ENCODE measurements around the gene SUPT7L. TPM values are rescaled to one million over a fixed set of nuclear protein-coding genes. Genes with fewer than 3 reads are reported as not detected.

The SUPT7L gene
- total and polyA plus RNA-seq, 2 of the 13 experiments (the other 11 are each of a cell fraction or from before 2014, with no cell fraction given) = 32.9 to 77.5 TPM

DNA sequence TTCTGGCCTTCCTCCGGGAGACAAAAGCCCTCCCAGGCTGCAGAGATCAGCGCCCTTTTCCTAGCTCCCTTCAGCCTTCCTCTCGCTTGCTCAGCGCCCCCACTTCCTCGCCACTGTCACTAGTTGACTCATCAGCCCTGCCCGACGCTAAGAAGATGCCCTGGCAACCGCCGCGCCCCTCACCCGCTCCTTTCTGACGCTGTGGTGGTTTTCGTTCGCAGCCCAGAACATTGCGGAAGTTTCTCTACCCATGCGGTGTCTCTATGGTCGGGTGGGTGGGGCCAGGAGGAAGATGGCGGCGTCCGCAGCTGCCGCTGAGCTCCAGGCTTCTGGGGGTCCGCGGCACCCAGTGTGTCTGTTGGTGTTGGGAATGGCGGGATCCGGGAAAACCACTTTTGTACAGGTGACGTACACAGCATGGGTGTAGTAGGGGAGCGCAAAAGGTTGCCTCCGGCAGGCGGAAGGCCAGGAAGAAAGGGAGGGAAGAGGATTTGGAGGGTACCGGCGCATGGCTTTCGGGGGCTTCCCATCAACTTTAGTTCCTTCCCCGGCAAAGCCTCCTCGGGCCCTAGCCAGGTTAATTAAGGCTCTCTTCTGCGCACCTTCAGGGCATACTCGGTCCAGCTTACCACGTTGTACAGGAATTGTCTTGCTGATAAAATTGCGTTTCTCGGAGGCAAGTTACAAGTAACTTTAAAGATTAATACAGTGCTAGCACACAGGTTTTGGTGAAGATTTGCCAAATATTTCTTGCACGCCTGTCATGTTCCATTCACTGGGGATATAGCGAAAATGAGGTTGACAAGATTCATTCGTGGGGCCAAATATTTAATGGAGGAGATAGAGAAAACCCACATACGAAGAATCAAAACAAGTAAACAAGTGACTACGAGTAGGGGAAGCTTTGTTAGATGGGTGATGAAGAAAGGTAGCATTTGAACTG, 34.4 kb downstream of the SUPT7L start, which contains the start of the genes CCDC121 and GPN1 (continued):
- TF ChIP-seq, protein P1, sequence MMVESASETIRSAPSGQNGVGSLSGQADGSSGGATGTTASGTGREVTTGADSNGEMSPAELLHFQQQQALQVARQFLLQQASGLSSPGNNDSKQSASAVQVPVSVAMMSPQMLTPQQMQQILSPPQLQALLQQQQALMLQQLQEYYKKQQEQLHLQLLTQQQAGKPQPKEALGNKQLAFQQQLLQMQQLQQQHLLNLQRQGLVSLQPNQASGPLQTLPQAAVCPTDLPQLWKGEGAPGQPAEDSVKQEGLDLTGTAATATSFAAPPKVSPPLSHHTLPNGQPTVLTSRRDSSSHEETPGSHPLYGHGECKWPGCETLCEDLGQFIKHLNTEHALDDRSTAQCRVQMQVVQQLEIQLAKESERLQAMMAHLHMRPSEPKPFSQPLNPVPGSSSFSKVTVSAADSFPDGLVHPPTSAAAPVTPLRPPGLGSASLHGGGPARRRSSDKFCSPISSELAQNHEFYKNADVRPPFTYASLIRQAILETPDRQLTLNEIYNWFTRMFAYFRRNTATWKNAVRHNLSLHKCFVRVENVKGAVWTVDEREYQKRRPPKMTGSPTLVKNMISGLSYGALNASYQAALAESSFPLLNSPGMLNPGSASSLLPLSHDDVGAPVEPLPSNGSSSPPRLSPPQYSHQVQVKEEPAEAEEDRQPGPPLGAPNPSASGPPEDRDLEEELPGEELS (CRISPR knock-in tag; IDR thresholded peaks at IDR 0.05) = peak; percentile 59; the same call in 1 of the 2 replicates
- TF ChIP-seq, protein P2, sequence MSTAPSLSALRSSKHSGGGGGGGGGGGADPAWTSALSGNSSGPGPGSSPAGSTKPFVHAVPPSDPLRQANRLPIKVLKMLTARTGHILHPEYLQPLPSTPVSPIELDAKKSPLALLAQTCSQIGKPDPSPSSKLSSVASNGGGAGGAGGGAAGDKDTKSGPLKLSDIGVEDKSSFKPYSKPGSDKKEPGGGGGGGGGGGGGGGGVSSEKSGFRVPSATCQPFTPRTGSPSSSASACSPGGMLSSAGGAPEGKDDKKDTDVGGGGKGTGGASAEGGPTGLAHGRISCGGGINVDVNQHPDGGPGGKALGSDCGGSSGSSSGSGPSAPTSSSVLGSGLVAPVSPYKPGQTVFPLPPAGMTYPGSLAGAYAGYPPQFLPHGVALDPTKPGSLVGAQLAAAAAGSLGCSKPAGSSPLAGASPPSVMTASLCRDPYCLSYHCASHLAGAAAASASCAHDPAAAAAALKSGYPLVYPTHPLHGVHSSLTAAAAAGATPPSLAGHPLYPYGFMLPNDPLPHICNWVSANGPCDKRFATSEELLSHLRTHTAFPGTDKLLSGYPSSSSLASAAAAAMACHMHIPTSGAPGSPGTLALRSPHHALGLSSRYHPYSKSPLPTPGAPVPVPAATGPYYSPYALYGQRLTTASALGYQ (CRISPR knock-in tag; IDR thresholded peaks at IDR 0.05) = no peak
- no peak for TF ChIP-seq MBNL3 (CRISPR knock-in tag; conservative IDR thresholded peaks at IDR 0.05)
- TF ChIP-seq, protein P3, sequence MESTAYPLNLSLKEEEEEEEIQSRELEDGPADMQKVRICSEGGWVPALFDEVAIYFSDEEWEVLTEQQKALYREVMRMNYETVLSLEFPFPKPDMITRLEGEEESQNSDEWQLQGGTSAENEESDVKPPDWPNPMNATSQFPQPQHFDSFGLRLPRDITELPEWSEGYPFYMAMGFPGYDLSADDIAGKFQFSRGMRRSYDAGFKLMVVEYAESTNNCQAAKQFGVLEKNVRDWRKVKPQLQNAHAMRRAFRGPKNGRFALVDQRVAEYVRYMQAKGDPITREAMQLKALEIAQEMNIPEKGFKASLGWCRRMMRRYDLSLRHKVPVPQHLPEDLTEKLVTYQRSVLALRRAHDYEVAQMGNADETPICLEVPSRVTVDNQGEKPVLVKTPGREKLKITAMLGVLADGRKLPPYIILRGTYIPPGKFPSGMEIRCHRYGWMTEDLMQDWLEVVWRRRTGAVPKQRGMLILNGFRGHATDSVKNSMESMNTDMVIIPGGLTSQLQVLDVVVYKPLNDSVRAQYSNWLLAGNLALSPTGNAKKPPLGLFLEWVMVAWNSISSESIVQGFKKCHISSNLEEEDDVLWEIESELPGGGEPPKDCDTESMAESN (CRISPR knock-in tag; conservative IDR thresholded peaks at IDR 0.05) = peak; percentile 80
- no peak for TF ChIP-seq ZSCAN29 (CRISPR knock-in tag; conservative IDR thresholded peaks at IDR 0.05)
- TF ChIP-seq, protein P4, sequence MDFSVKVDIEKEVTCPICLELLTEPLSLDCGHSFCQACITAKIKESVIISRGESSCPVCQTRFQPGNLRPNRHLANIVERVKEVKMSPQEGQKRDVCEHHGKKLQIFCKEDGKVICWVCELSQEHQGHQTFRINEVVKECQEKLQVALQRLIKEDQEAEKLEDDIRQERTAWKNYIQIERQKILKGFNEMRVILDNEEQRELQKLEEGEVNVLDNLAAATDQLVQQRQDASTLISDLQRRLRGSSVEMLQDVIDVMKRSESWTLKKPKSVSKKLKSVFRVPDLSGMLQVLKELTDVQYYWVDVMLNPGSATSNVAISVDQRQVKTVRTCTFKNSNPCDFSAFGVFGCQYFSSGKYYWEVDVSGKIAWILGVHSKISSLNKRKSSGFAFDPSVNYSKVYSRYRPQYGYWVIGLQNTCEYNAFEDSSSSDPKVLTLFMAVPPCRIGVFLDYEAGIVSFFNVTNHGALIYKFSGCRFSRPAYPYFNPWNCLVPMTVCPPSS (IDR thresholded peaks at IDR 0.05) = no peak
- no peak for TF ChIP-seq SMAD9 (CRISPR knock-in tag; IDR thresholded peaks at IDR 0.05)
- no peak for TF ChIP-seq CHCHD3 (CRISPR knock-in tag; IDR thresholded peaks at IDR 0.05)
- TF ChIP-seq TBX3 (IDR thresholded peaks at IDR 0.05; ENCODE audit: borderline replicate concordance) = peak; percentile 33; the same call in 1 of the 2 replicates
- TF ChIP-seq, protein P5, sequence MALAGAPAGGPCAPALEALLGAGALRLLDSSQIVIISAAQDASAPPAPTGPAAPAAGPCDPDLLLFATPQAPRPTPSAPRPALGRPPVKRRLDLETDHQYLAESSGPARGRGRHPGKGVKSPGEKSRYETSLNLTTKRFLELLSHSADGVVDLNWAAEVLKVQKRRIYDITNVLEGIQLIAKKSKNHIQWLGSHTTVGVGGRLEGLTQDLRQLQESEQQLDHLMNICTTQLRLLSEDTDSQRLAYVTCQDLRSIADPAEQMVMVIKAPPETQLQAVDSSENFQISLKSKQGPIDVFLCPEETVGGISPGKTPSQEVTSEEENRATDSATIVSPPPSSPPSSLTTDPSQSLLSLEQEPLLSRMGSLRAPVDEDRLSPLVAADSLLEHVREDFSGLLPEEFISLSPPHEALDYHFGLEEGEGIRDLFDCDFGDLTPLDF (CRISPR knock-in tag; IDR thresholded peaks at IDR 0.05) = no peak
- TF ChIP-seq ZNF234 (CRISPR knock-in tag; conservative IDR thresholded peaks at IDR 0.05) = 0 out of 2 replicates have a peak, but pooled peaks have one; percentile 58
- TF ChIP-seq JUN (CRISPR knock-in tag; IDR thresholded peaks at IDR 0.05) = peak; percentile 65; the same call in 1 of the 2 replicates
- TF ChIP-seq RBM22 (optimal IDR thresholded peaks at IDR 0.05; ENCODE audit: low read length) = peak; percentile 58
- peak; percentile 90 for TF ChIP-seq ZBTB20 (CRISPR knock-in tag; IDR thresholded peaks at IDR 0.05; ENCODE audit: borderline replicate concordance, low read depth)
- TF ChIP-seq, protein P6, sequence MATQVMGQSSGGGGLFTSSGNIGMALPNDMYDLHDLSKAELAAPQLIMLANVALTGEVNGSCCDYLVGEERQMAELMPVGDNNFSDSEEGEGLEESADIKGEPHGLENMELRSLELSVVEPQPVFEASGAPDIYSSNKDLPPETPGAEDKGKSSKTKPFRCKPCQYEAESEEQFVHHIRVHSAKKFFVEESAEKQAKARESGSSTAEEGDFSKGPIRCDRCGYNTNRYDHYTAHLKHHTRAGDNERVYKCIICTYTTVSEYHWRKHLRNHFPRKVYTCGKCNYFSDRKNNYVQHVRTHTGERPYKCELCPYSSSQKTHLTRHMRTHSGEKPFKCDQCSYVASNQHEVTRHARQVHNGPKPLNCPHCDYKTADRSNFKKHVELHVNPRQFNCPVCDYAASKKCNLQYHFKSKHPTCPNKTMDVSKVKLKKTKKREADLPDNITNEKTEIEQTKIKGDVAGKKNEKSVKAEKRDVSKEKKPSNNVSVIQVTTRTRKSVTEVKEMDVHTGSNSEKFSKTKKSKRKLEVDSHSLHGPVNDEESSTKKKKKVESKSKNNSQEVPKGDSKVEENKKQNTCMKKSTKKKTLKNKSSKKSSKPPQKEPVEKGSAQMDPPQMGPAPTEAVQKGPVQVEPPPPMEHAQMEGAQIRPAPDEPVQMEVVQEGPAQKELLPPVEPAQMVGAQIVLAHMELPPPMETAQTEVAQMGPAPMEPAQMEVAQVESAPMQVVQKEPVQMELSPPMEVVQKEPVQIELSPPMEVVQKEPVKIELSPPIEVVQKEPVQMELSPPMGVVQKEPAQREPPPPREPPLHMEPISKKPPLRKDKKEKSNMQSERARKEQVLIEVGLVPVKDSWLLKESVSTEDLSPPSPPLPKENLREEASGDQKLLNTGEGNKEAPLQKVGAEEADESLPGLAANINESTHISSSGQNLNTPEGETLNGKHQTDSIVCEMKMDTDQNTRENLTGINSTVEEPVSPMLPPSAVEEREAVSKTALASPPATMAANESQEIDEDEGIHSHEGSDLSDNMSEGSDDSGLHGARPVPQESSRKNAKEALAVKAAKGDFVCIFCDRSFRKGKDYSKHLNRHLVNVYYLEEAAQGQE (IDR thresholded peaks at IDR 0.05; ENCODE audit: borderline replicate concordance in 1 of 2, low read depth in 1 of 2, low read length in 2 of 2) = peak in 1 of 2 experiments; percentile 79; a peak in 1 of 4 replicates
